ENCODE results near the gene SLC12A7.
A peak's percentile ranks its signal among the peaks of the same experiment; 100 is the strongest.

The SLC12A7 gene

DNA sequence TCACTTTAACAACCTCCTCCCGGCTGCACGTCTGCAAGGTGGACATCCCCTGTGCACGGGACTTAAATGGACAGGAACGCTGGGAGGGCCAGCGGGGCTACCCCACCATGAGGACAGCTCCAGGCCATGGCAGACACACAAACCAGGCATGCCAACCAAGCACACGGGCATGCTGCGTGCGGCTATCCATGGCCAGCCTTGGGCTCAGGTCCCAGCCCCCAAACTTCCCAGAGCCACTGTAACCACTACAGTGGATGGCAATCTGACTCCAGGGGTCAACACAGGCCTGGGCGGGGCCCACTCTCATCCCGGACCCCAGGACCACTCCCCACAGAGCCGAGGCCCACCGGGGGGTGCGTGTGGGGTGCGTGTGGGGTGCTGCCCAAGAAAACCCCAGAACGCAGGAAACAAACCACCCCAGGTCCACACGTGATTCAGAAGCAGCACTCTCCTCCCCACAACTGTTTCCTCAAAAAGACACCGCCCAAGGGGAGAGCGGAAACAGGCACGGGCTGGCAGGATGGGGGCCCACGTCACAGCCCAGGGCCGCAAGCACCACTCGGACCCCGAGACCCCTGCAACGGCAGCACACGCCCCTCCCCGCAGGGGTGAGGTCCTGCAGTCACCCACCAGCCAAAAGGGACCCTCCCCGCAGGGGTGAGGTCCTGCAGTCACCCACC lies 7.4 kb downstream of the SLC12A7 start:
- H3K4me1 ChIP-seq (ENCODE audit: control insufficient read depth, insufficient read depth, low read length): no peaks in the 10 kb centered on the region; the same call in 1 of the 2 replicates
- CTCF ChIA-PET: no interaction called here
- H3K4me3 ChIP-seq (ENCODE audit: low read depth, low read length): no peak overlapping the region
- no peak overlapping the region for H3K27ac ChIP-seq (ENCODE audit: extremely low read depth, low read depth, low read length)
- peaks cover 0 to 5% of the 10 kb centered on the region in 2 experiments; a peak in 1 of 3 replicates for H3K36me3 ChIP-seq (ENCODE audit: control insufficient read depth in 2 of 2, insufficient read depth in 1 of 2, low read length in 2 of 2)
- POLR2A ChIA-PET: no interaction called here
- TF ChIP-seq, protein P1, sequence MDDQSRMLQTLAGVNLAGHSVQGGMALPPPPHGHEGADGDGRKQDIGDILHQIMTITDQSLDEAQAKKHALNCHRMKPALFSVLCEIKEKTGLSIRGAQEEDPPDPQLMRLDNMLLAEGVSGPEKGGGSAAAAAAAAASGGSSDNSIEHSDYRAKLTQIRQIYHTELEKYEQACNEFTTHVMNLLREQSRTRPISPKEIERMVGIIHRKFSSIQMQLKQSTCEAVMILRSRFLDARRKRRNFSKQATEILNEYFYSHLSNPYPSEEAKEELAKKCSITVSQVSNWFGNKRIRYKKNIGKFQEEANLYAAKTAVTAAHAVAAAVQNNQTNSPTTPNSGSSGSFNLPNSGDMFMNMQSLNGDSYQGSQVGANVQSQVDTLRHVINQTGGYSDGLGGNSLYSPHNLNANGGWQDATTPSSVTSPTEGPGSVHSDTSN (CRISPR knock-in tag; IDR thresholded peaks at IDR 0.05): no peak
- TF ChIP-seq ZNF670 (tag by site-specific recombination; IDR thresholded peaks at IDR 0.05; ENCODE audit: low read depth) (no peak), ZNF514 (tag by site-specific recombination; IDR thresholded peaks at IDR 0.05) (no peak), ZNF785 (tag by site-specific recombination; IDR thresholded peaks at IDR 0.05) (no peak), ZFP69B (tag by site-specific recombination; IDR thresholded peaks at IDR 0.05) (no peak), GLIS2 (tag by site-specific recombination; IDR thresholded peaks at IDR 0.05) (no peak), YY2 (tag by site-specific recombination; IDR thresholded peaks at IDR 0.05) (no peak), ZNF112 (tag by site-specific recombination; IDR thresholded peaks at IDR 0.05) (no peak), KLF9 (tag by site-specific recombination; IDR thresholded peaks at IDR 0.05; ENCODE audit: low read depth) (no peak), MYNN (tag by site-specific recombination; IDR thresholded peaks at IDR 0.05; ENCODE audit: borderline replicate concordance) (no peak)
- TF ChIP-seq, protein P2, sequence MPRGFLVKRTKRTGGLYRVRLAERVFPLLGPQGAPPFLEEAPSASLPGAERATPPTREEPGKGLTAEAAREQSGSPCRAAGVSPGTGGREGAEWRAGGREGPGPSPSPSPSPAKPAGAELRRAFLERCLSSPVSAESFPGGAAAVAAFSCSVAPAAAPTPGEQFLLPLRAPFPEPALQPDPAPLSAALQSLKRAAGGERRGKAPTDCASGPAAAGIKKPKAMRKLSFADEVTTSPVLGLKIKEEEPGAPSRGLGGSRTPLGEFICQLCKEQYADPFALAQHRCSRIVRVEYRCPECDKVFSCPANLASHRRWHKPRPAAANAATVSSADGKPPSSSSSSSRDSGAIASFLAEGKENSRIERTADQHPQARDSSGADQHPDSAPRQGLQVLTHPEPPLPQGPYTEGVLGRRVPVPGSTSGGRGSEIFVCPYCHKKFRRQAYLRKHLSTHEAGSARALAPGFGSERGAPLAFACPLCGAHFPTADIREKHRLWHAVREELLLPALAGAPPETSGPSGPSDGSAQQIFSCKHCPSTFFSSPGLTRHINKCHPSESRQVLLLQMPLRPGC (tag by site-specific recombination; IDR thresholded peaks at IDR 0.05): no peak
- TF ChIP-seq, protein P3, sequence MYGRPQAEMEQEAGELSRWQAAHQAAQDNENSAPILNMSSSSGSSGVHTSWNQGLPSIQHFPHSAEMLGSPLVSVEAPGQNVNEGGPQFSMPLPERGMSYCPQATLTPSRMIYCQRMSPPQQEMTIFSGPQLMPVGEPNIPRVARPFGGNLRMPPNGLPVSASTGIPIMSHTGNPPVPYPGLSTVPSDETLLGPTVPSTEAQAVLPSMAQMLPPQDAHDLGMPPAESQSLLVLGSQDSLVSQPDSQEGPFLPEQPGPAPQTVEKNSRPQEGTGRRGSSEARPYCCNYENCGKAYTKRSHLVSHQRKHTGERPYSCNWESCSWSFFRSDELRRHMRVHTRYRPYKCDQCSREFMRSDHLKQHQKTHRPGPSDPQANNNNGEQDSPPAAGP (tag by site-specific recombination; IDR thresholded peaks at IDR 0.05): no peak
- no peaks in the 10 kb centered on the region for H3K9me3 ChIP-seq (ENCODE audit: control insufficient read depth, insufficient read depth, low read depth, low read length)

DNA sequence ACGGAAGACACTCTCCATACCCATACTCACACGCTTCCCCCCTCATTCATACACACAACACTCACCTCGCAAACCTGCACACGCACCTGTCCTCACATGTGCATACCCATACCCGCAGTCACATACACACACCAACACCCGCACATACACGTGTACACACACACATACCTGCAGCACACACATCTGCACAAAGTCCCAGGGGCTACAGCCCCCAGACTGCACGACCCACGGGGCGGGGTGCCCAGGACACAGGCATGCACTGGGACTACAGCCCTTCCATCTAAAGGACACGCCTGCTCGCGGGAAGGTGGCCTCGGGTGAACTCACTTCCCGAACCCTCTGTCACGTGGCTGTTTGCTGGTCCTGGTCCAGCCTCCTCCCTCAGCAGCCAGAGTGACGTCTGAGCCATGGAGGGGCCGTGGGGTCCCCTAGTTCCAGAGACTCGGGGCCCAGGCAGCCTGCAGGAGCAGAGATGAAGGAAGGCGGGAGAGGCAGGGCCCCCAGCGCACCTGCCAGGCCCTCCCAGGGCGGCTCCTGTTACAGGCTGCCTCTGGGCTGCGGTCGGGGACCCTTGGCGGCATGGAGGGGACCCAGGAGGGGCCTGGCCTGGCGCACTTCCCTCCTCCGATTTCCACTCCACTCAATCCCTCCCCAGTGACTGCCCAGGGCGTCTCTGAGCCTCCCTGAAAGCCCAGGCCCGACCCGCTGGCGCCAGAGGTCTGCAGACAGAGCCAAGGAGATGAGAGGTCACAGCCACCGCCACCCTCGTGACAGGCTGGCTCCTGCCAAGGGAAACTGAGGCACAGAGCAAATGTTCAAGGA lies 8.1 kb downstream of the SLC12A7 start:
- CTCF ChIA-PET: interaction anchor here (0.6 to 1.0 kb wide), 2 partner anchors 43 to 180 kb away, joined by 3 read pairs; no protein-coding TSS in a partner anchor
- peaks cover 0 to 5% of the 10 kb centered on the region in 2 experiments; a peak in 1 of 3 replicates for H3K36me3 ChIP-seq (ENCODE audit: control insufficient read depth in 2 of 2, insufficient read depth in 1 of 2, low read length in 2 of 2)
- no peaks in the 10 kb centered on the region; the same call in 1 of the 2 replicates for H3K4me1 ChIP-seq (ENCODE audit: control insufficient read depth, insufficient read depth, low read length)
- no peaks in the 10 kb centered on the region for H3K9me3 ChIP-seq (ENCODE audit: control insufficient read depth, insufficient read depth, low read depth, low read length)
- no peak overlapping the region for H3K27ac ChIP-seq (ENCODE audit: extremely low read depth, low read depth, low read length)
- POLR2A ChIA-PET: interaction anchor here (1.0 kb wide), 1 partner anchor 10 kb away, joined by 3 read pairs; no protein-coding TSS in a partner anchor
- H3K4me3 ChIP-seq (ENCODE audit: low read depth, low read length): no peak overlapping the region
- TF ChIP-seq ZNF202 (tag by site-specific recombination; IDR thresholded peaks at IDR 0.05; ENCODE audit: borderline replicate concordance) (no peak), GLIS1 (tag by site-specific recombination; IDR thresholded peaks at IDR 0.05) (peak; percentile 74), ZEB2 (tag by site-specific recombination; IDR thresholded peaks at IDR 0.05) (no peak), ZNF600 (tag by site-specific recombination; IDR thresholded peaks at IDR 0.05) (0 out of 2 replicates have a peak, but pooled peaks have one; percentile 4), ZNF132 (tag by site-specific recombination; IDR thresholded peaks at IDR 0.05; ENCODE audit: borderline replicate concordance) (no peak), HOXC10 (CRISPR knock-in tag; IDR thresholded peaks at IDR 0.05) (no peak), ZNF660 (tag by site-specific recombination; IDR thresholded peaks at IDR 0.05) (no peak), ZNF341 (tag by site-specific recombination; IDR thresholded peaks at IDR 0.05; ENCODE audit: low read depth) (peak; percentile 25; the same call in 1 of the 2 replicates), OVOL3 (tag by site-specific recombination; IDR thresholded peaks at IDR 0.05) (no peak), ZXDB (tag by site-specific recombination; IDR thresholded peaks at IDR 0.05) (no peak), BCL11B (tag by site-specific recombination; IDR thresholded peaks at IDR 0.05; ENCODE audit: low read depth) (no peak), ZNF157 (tag by site-specific recombination; IDR thresholded peaks at IDR 0.05) (no peak), ZBTB21 (tag by site-specific recombination; IDR thresholded peaks at IDR 0.05) (no peak), KLF16 (tag by site-specific recombination; IDR thresholded peaks at IDR 0.05) (no peak), YY1 (tag by site-specific recombination; IDR thresholded peaks at IDR 0.05) (no peak), ZNF416 (tag by site-specific recombination; IDR thresholded peaks at IDR 0.05) (no peak), ZNF548 (tag by site-specific recombination; IDR thresholded peaks at IDR 0.05) (no peak), ZNF654 (tag by site-specific recombination; IDR thresholded peaks at IDR 0.05; ENCODE audit: low read depth) (no peak)
- TF ChIP-seq, protein P4, sequence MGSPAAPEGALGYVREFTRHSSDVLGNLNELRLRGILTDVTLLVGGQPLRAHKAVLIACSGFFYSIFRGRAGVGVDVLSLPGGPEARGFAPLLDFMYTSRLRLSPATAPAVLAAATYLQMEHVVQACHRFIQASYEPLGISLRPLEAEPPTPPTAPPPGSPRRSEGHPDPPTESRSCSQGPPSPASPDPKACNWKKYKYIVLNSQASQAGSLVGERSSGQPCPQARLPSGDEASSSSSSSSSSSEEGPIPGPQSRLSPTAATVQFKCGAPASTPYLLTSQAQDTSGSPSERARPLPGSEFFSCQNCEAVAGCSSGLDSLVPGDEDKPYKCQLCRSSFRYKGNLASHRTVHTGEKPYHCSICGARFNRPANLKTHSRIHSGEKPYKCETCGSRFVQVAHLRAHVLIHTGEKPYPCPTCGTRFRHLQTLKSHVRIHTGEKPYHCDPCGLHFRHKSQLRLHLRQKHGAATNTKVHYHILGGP (tag by site-specific recombination; IDR thresholded peaks at IDR 0.05): no peak
